Prostate gland (tissue), 2 donors: ENCODE data around the gene CRYGS. TPM values are rescaled to one million over a fixed set of nuclear protein-coding genes. Genes with fewer than 3 reads are reported as not detected.

Source experiments
- DNase-seq: peaks from one replicate; pipeline ENCODE4 v3.0.0-alpha.2; 2019; ENCODE audit warnings: low spot score
- H3K27ac ChIP-seq, 2 donors: fragments of 200-600 bp; sonication (generic); 2 replicates each; pipeline ENCODE4 v1.5.1; 2017 to 2019
- H3K27me3 ChIP-seq: fragments of 200-600 bp; sonication (generic); replicated peaks from 2 replicates; pipeline ENCODE4 v1.5.1; 2019; ENCODE audit not compliant: insufficient read depth
- H3K36me3 ChIP-seq, 2 donors: fragments of 200-600 bp; sonication (generic); 1 replicate in 1 of 2; 2 replicates in 1 of 2; pipeline versions ENCODE4 v1.5.1 to v1.8.1; 2017 to 2019
- H3K4me1 ChIP-seq: fragments of 200-600 bp; sonication (generic); replicated peaks from 2 replicates; pipeline ENCODE4 v1.5.1; 2019
- H3K4me3 ChIP-seq, 2 donors: fragments of 200-600 bp; sonication (generic); 2 replicates each; pipeline ENCODE4 v1.5.1; 2017 to 2019
- H3K9me3 ChIP-seq: fragments of 200-600 bp; sonication (generic); 2 replicates; pipeline ENCODE4 v1.5.1; 2017
- CTCF ChIP-seq, 4 experiments: fragments of 200-600 bp in 2 of 4; fragments of 450-650 bp in 2 of 4; sonication (generic) in 2 of 4; IDR thresholded peaks; 1 replicate in 3 of 4; 2 replicates in 1 of 4; pipeline ENCODE4 v1.5.1; 2016 to 2019; ENCODE audit warnings: antibody characterized with exemption in 4 of 4, mild to moderate bottlenecking in 2 of 4, moderate library complexity in 2 of 4
- POLR2A ChIP-seq: fragments of 450-650 bp; IDR thresholded peaks from one replicate; pipeline ENCODE4 v1.6.1; 2016; ENCODE audit warnings: antibody characterized with exemption, mild to moderate bottlenecking
- POLR2AphosphoS5 ChIP-seq: sonication (generic); formaldehyde crosslinking; IDR thresholded peaks from one replicate; pipeline ENCODE4 v1.6.1; 2017; ENCODE audit warnings: antibody characterized with exemption
- WGBS: methylation state at CpG from one replicate; pipeline ENCODE4 v1.1.5; 2018; 5-methylcytosine and 5-hydroxymethylcytosine counted together
- intact Hi-C: fragments of 100-400 bp; cut with DNase I; formaldehyde crosslinking; loops from one replicate; pipeline ENCODE4 v1.14.2; 2022
- total RNA-seq, 2 donors: library from RNA; depleted of rRNA; stranded (reverse); fragments of >200 nt; gene quantifications; one replicate each; pipeline ENCODE4 v1.1.0, GENCODE V29; 2016

The CRYGS gene
- total RNA-seq, 2 donors from 2014 or later, result 1.0 to 1.1 TPM

- TF ChIP-seq POLR2A (no peak), CTCF (IDR thresholded peaks at IDR 0.05) (no peak), POLR2AphosphoS5 (no peak)
- no peaks in the 10 kb centered on the region for H3K36me3 ChIP-seq
- DNase-seq, result no peak
- intact Hi-C loops, result no loop called here
- no peak overlapping the region for H3K27ac ChIP-seq
- no peaks in the 10 kb centered on the region for H3K27me3 ChIP-seq
- no peak overlapping the region for H3K4me3 ChIP-seq
- no peaks in the 10 kb centered on the region for H3K4me1 ChIP-seq
- 94% methylated on average over 6 of the region's 6 CpGs for WGBS
- no peaks in the 10 kb centered on the region for H3K9me3 ChIP-seq
Observed at GRCh38 chr3:186582541-186582940, 38.4 kb upstream of the CRYGS start.

- no peak for DNase-seq
- H3K27ac ChIP-seq, result no peak overlapping the region
- H3K9me3 ChIP-seq, result no peaks in the 10 kb centered on the region
- H3K27me3 ChIP-seq, result no peaks in the 10 kb centered on the region
- TF ChIP-seq CTCF (IDR thresholded peaks at IDR 0.05), result no peak
- no peak overlapping the region for H3K4me3 ChIP-seq
- intact Hi-C loops, result no loop called here
- H3K36me3 ChIP-seq, result peaks cover 0 to 7% of the 10 kb centered on the region in 2 donors
- WGBS, result 93% methylated on average over 3 of the region's 3 CpGs
- no peaks in the 10 kb centered on the region for H3K4me1 ChIP-seq
Observed at GRCh38 chr3:186580785-186581184, 36.6 kb upstream of the CRYGS start.

GRCh38 chr3:186577521-186577920 lies 33.3 kb upstream of the CRYGS start:
- Histone ChIP-seq H3K36me3 (peaks cover 0 to 8% of the 10 kb centered on the region in 2 donors), H3K9me3 (no peaks in the 10 kb centered on the region), H3K4me3 (no peak overlapping the region), H3K4me1 (no peaks in the 10 kb centered on the region), H3K27me3 (no peaks in the 10 kb centered on the region), H3K27ac (no peak overlapping the region)
- intact Hi-C loops, result loop anchor here (10.0 kb wide), 1 partner anchor 207 kb away; the partner anchor contains the start of gene EIF4A2
- 85% methylated on average over 2 of the region's 2 CpGs for WGBS
- TF ChIP-seq CTCF (IDR thresholded peaks at IDR 0.05), result no peak
- no peak for DNase-seq

GRCh38 chr3:186571644-186572013 lies 27.4 kb upstream of the CRYGS start:
- WGBS, result 75% methylated on average over 2 of the region's 2 CpGs
- TF ChIP-seq POLR2A (no peak), CTCF (IDR thresholded peaks at IDR 0.05) (no peak), POLR2AphosphoS5 (no peak)
- Histone ChIP-seq H3K4me1 (peaks cover 3% of the 10 kb centered on the region), H3K9me3 (no peaks in the 10 kb centered on the region), H3K36me3 (peaks cover 0 to 8% of the 10 kb centered on the region in 2 donors), H3K27me3 (no peaks in the 10 kb centered on the region), H3K4me3 (peak overlapping the region; percentile 59 to 76), H3K27ac (no peak overlapping the region)
- DNase-seq, result no peak
- intact Hi-C loops, result loop anchor here (10.0 kb wide), 1 partner anchor 213 kb away; the partner anchor contains the start of gene EIF4A2

GRCh38 chr3:186570941-186571643 lies 26.9 kb upstream of the CRYGS start:
- no peak for DNase-seq

More at GRCh38 chr3:186570941-186571643, 26.9 kb upstream of the CRYGS start:
- Histone ChIP-seq H3K4me1 (peaks cover 3% of the 10 kb centered on the region), H3K9me3 (no peaks in the 10 kb centered on the region), H3K36me3 (peaks cover 0 to 4% of the 10 kb centered on the region in 2 donors), H3K27ac (peak overlapping the region; percentile 79 to 80), H3K27me3 (no peaks in the 10 kb centered on the region), H3K4me3 (peak overlapping the region; percentile 59 to 76)
- TF ChIP-seq POLR2A (no peak), CTCF (IDR thresholded peaks at IDR 0.05) (no peak), POLR2AphosphoS5 (no peak)
- intact Hi-C loops, result loop anchor here (10.0 kb wide), 1 partner anchor 214 kb away; the partner anchor contains the start of gene EIF4A2
- 6% methylated on average over 21 of the region's 21 CpGs for WGBS
